Epithelial cell of proximal tubule (primary cell): ENCODE measurements around the gene HACL1. TPM values are rescaled to one million over a fixed set of nuclear protein-coding genes. Genes with fewer than 3 reads are reported as not detected.

ENCODE experiments used
- DNase-seq: peaks from one replicate; pipeline ENCODE4 v3.0.0-alpha.2; 2011; ENCODE audit warnings: low read depth
- H3K4me3 ChIP-seq: 2 replicates; pipeline ENCODE4 v1.5.1; 2011; ENCODE audit warnings: low read depth, mild to moderate bottlenecking, low read length
- CTCF ChIP-seq: conservative IDR thresholded peaks from 2 replicates; pipeline ENCODE4 v1.5.1; 2012; ENCODE audit warnings: low read depth, mild to moderate bottlenecking, low read length
- total RNA-seq: library from RNA; depleted of rRNA; stranded (reverse); fragments of >200 nt; gene quantifications from 2 replicates; pipeline ENCODE4 v1.2.3, GENCODE V29; 2015

The HACL1 gene
- total RNA-seq, 1 donor from 2014 or later = 17.9 TPM

- TF ChIP-seq CTCF = peak; percentile 54
- DNase-seq = peak; percentile 48
- no peak overlapping the region for H3K4me3 ChIP-seq
Measured at GRCh38 chr3:15557511-15557946, 43.8 kb downstream of the HACL1 start.

- DNase-seq = no peak
- TF ChIP-seq CTCF = no peak
- no peak overlapping the region for H3K4me3 ChIP-seq
Measured at GRCh38 chr3:15556512-15556911, 44.9 kb downstream of the HACL1 start.

- no peak for DNase-seq
- no peak overlapping the region for H3K4me3 ChIP-seq
- no peak for TF ChIP-seq CTCF
Measured at GRCh38 chr3:15553749-15554148, 47.6 kb downstream of the HACL1 start.

- no peak for DNase-seq
- TF ChIP-seq CTCF = no peak
- H3K4me3 ChIP-seq = no peak overlapping the region
Measured at GRCh38 chr3:15551902-15552301, 49.5 kb downstream of the HACL1 start.

GRCh38 chr3:15549846-15550245, 51.5 kb downstream of the HACL1 start:
- H3K4me3 ChIP-seq = no peak overlapping the region
- DNase-seq = no peak
- TF ChIP-seq CTCF = no peak

- no peak overlapping the region for H3K4me3 ChIP-seq
- DNase-seq = no peak
- TF ChIP-seq CTCF = no peak
Measured at GRCh38 chr3:15542614-15543013, 58.8 kb downstream of the HACL1 start.

GRCh38 chr3:15541371-15541770, 60.0 kb downstream of the HACL1 start:
- DNase-seq = no peak
- no peak for TF ChIP-seq CTCF
- H3K4me3 ChIP-seq = no peak overlapping the region
